GM18507 (cell line): ENCODE data around the gene GPR89A.
A peak's percentile ranks its signal among the peaks of the same experiment; 100 is the strongest.
"Not testable (repeated sequence)": the region's sequence is repeated elsewhere in the genome, so short reads cannot be mapped to it uniquely, and the experiment has no call there.

Experiments
- DNase-seq: peaks from one replicate; pipeline ENCODE4 v3.0.0; 2011; ENCODE audit warnings: low read depth; ENCODE audit not compliant: insufficient read length; ENCODE audit errors: extremely low spot score
- FAIRE-seq: peaks from 2 replicates; lab custom pipeline; 2011; peaks lifted over from hg19 to GRCh38; lab: Jason Lieb, UNC

Gene GPR89A

DNA sequence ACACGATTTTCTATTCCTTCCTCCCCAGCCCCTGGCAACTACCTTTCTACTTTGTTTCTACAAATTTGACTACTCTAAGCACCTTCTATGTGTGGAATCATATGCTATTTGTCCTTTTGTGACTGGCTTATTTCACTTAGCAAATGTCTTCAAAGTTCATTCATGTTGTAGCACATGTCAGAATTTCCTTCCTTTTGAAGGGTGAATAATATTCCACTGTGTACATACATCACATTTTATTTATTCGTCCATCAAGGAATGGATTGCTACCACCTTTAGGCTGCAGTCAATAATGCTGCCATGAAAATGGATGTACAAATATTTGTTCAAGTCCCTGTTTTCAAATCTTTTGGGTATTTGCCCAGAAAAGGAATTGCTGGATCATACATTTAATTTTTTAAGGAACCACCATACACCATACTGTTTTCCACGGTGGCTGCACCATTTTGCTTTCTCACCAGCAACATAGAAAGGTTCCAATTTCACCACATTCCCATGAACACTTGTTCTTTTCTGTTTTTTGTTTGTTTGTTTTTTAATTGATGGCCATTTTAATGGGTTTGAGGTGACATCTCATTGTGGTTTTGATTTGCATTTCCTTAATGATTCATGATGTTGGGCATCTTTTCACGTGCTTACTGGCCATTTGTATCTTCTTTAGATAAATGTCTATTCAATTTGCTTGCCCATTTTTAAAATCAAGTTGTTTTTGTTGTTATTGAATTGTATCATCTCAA lies 102.7 kb downstream of the GPR89A start:
- FAIRE-seq = no peak
- no peak for DNase-seq

DNA sequence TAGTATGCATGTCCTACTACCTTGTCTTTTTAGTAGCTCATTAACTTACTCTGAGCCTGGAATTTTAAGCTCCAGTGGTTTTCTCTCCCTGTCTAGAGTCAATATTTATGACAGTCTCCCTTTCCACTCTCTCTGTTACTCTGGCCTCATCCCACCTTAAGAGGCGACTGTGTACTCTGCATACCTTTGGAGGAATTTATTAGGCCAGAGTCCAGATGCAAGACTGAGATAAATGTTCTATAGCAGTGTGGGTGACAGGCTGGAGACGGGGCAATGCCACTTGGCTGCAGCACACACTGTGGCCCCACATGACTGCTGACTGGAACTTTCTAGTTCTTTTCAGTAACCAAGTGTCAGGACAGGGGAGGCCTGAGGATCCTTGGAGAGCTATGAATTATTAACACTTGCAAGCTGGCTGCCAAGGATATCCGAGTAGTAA lies 103.4 kb downstream of the GPR89A start:
- FAIRE-seq (no peak), DNase-seq (no peak)

GRCh38 chr1:145714524-145715111 lies 106.8 kb downstream of the GPR89A start:
- DNase-seq = no peak
- no peak for FAIRE-seq

- DNase-seq = no peak
- no peak for FAIRE-seq
Observed at GRCh38 chr1:145716641-145717345, 109.0 kb downstream of the GPR89A start.

GRCh38 chr1:145717833-145718232 lies 110.0 kb downstream of the GPR89A start:
- no peak for FAIRE-seq
- no peak for DNase-seq

DNA sequence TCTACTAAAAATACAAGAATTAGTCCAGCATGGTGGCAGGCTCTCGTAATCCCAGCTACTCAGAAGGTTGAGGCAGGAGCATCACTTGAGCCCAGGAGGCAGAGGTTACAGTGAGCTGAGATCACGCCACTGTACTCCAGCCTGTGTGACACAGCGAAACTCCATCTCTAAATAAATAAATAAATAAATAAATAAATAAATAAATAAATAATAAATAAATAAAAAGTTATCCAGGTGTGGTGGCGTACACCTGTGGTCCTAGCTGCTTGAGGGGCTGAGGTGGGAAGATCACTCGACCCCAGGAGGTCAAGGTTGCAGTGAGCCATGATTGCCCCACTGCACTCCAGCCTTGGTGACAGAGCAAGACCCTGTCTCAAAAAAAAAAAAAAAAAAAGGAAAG lies 110.7 kb downstream of the GPR89A start:
- DNase-seq, FAIRE-seq: not testable (repeated sequence)

- FAIRE-seq (peak; percentile 71), DNase-seq (no peak)
Observed at GRCh38 chr1:145719230-145720079, 111.7 kb downstream of the GPR89A start, which contains the start of gene CD160. CD160 (plus strand) TSS chr1:145719499; CDS start chr1:145728328, 8,829 bp downstream.
